Measurements from ENCODE around the gene MPP7. TPM values are rescaled to one million over a fixed set of nuclear protein-coding genes. Genes with fewer than 3 reads are reported as not detected.

The MPP7 gene
- total and polyA plus RNA-seq, 2 of the 8 experiments (the other 6 are each of a cell fraction or from before 2014, with no cell fraction given): 1.9 to 9.3 TPM

- POLR2A ChIA-PET (ENCODE audit: partially characterized antibody): no interaction called here
- no peak overlapping the region for H4K91ac ChIP-seq (replicated peaks; ENCODE audit: insufficient read length, low read length)
- H3K36me3 ChIP-seq (ENCODE audit: control insufficient read depth in 2 of 4, insufficient read depth in 4 of 4, low read length in 3 of 4): no peaks in the 10 kb centered on the region
- WGBS, 2 experiments (ENCODE audit: extremely low coverage in 1 of 2, insufficient coverage in 1 of 2, insufficient read length in 1 of 2, insufficient replicate concordance in 2 of 2, low coverage in 1 of 2, low lambda C conversion rate in 2 of 2, missing lambda C conversion rate in 1 of 2): 80% methylated on average over 5 of the region's 5 CpGs; no CpG with 5 or more reads in 1 of the 2 experiments
- no peak overlapping the region for H3K4me2 ChIP-seq (ENCODE audit: insufficient read depth in 1 of 2, low read depth in 2 of 2, low read length in 2 of 2)
- H3K27ac ChIP-seq (ENCODE audit: low read depth, low read length): no peak overlapping the region
- no peak overlapping the region for H2AK5ac ChIP-seq (ENCODE audit: low read depth, low read length)
- H3K4ac ChIP-seq (replicated peaks; ENCODE audit: insufficient read length, low read depth, low read length): no peak overlapping the region
- H3K4me3 ChIP-seq (ENCODE audit: extremely low read depth in 1 of 4, insufficient read depth in 2 of 4, low read depth in 3 of 4, low read length in 4 of 4): no peak overlapping the region
- no peak for DNase-seq (ENCODE audit: low read depth in 1 of 2, low spot score in 2 of 2)
- no peak overlapping the region for H3K23ac ChIP-seq (ENCODE audit: insufficient read length)
- no peak overlapping the region for H2BK20ac ChIP-seq (ENCODE audit: low read length)
- H3K14ac ChIP-seq (ENCODE audit: insufficient read length): no peak overlapping the region
- H3K18ac ChIP-seq (ENCODE audit: extremely low read depth, low read length): no peak overlapping the region
- CTCF ChIA-PET (ENCODE audit: partially characterized antibody): interaction anchor here (1.2 to 3.3 kb wide), 3 partner anchors 12 to 15 kb away, joined by 4 to 12 read pairs (median 4); partner anchors contain the start of gene MPP7
- H3K56ac ChIP-seq (replicated peaks; ENCODE audit: insufficient read length, low read depth, low read length): no peak overlapping the region
- no peak overlapping the region for H2BK5ac ChIP-seq (ENCODE audit: low read depth, low read length)
- no peaks in the 10 kb centered on the region for H4K20me1 ChIP-seq (replicated peaks in 1 of 2; ENCODE audit: control insufficient read depth in 1 of 2, insufficient read depth in 2 of 2, low read length in 2 of 2)
- no peaks in the 10 kb centered on the region for H3K9me3 ChIP-seq (ENCODE audit: insufficient read depth in 2 of 2, low read depth in 1 of 2, low read length in 1 of 2)
- H3K27me3 ChIP-seq (replicated peaks in 1 of 4; ENCODE audit: control insufficient read depth in 3 of 4, extremely low read depth in 1 of 4, insufficient read depth in 3 of 4, low read length in 3 of 4): no peaks in the 10 kb centered on the region; a peak in 1 of 7 replicates
- no peaks in the 10 kb centered on the region for H3K79me1 ChIP-seq (ENCODE audit: low read depth, low read length)
- H2BK120ac ChIP-seq (replicated peaks; ENCODE audit: low read depth, low read length): no peak overlapping the region
- no peaks in the 10 kb centered on the region for H3K79me2 ChIP-seq (ENCODE audit: control insufficient read depth in 1 of 2, insufficient read depth in 2 of 2, low read length in 2 of 2)
- FAIRE-seq: no peak
- H2BK12ac ChIP-seq (ENCODE audit: low read depth, low read length): no peak overlapping the region
- H4K8ac ChIP-seq (ENCODE audit: extremely low read depth, insufficient read depth, low read length): no peak overlapping the region
- no peak overlapping the region for H4K5ac ChIP-seq (ENCODE audit: insufficient read length, low read depth, low read length)
- H3K9ac ChIP-seq (replicated peaks in 1 of 4; ENCODE audit: extremely low read depth in 1 of 4, low read depth in 3 of 4, low read length in 3 of 4): no peak overlapping the region
- H3K4me1 ChIP-seq (replicated peaks in 1 of 4; ENCODE audit: control insufficient read depth in 3 of 4, insufficient read depth in 4 of 4, low read length in 3 of 4): no peaks in the 10 kb centered on the region
- no peaks in the 10 kb centered on the region; the same call in 1 of the 2 replicates for H3K23me2 ChIP-seq (ENCODE audit: low read depth, low read length)
- H2AFZ ChIP-seq (ENCODE audit: low read length): no peak overlapping the region
- no peak overlapping the region for H2BK15ac ChIP-seq (ENCODE audit: low read length)
- TF ChIP-seq SP2 (IDR thresholded peaks at IDR 0.05; ENCODE audit: low read length) (no peak), CHD1 (IDR thresholded peaks at IDR 0.05; ENCODE audit: low read depth, low read length) (no peak), RAD21 (IDR thresholded peaks at IDR 0.05 in 1 of 2, conservative IDR thresholded peaks at IDR 0.05 in 1 of 2; ENCODE audit: low read depth in 2 of 2, low read length in 2 of 2) (no peak), TAF1 (IDR thresholded peaks at IDR 0.05; ENCODE audit: low read depth, low read length) (no peak), NRF1 (IDR thresholded peaks at IDR 0.05; ENCODE audit: low read depth, low read length) (no peak), MAX (IDR thresholded peaks at IDR 0.05) (no peak), SAP30 (IDR thresholded peaks at IDR 0.05; ENCODE audit: insufficient read depth, insufficient replicate concordance, low read length) (no peak), CBX8 (IDR thresholded peaks at IDR 0.05; ENCODE audit: borderline replicate concordance, low read depth, low read length) (no peak), RBBP5 (IDR thresholded peaks at IDR 0.05; ENCODE audit: borderline replicate concordance, low read depth, low read length) (no peak), ZNF274 (IDR thresholded peaks at IDR 0.05; ENCODE audit: borderline replicate concordance, extremely low read depth, low read length) (no peak)
- TF ChIP-seq, protein P1, sequence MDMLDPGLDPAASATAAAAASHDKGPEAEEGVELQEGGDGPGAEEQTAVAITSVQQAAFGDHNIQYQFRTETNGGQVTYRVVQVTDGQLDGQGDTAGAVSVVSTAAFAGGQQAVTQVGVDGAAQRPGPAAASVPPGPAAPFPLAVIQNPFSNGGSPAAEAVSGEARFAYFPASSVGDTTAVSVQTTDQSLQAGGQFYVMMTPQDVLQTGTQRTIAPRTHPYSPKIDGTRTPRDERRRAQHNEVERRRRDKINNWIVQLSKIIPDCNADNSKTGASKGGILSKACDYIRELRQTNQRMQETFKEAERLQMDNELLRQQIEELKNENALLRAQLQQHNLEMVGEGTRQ (IDR thresholded peaks at IDR 0.05; ENCODE audit: low read length): no peak
These were observed 11.3 kb upstream of the MPP7 start for GRCh38 chr10:28314211-28314610.

Data from H1 (cell line).